H1 (cell line): ENCODE measurements around the gene ARHGEF4. TPM values are rescaled to one million over a fixed set of nuclear protein-coding genes. Genes with fewer than 3 reads are reported as not detected.

Experiments
- EP300 ChIP-seq, 2 experiments: IDR thresholded peaks; 1 replicate in 1 of 2; 2 replicates in 1 of 2; pipeline ENCODE4 v1.6.1; 2011 to 2012; ENCODE audit warnings: low read depth in 2 of 2, low read length in 2 of 2, mild to moderate bottlenecking in 2 of 2, borderline replicate concordance in 1 of 2, inconsistent platforms in 1 of 2, moderate library complexity in 1 of 2
- JUND ChIP-seq: IDR thresholded peaks from 2 replicates; pipeline ENCODE4 v1.6.1; 2011; ENCODE audit warnings: mild to moderate bottlenecking, improper control_type of control experiment, low read length
- PHF8 ChIP-seq: fragments of 200-600 bp; sonication (generic); conservative IDR thresholded peaks from 2 replicates; pipeline ENCODE4 v1.7.1; 2012; ENCODE audit warnings: low read depth, mild to moderate bottlenecking, inconsistent platforms, low read length, moderate library complexity
- RXRA ChIP-seq: IDR thresholded peaks from 2 replicates; pipeline ENCODE4 v1.6.1; 2011; ENCODE audit warnings: low read depth, mild to moderate bottlenecking, low read length, moderate library complexity; ENCODE audit not compliant: insufficient read depth
- SIN3A ChIP-seq, 2 experiments: IDR thresholded peaks in 1 of 2; conservative IDR thresholded peaks in 1 of 2; 2 replicates each; pipeline ENCODE4 v1.6.1; 2011 to 2012; ENCODE audit warnings: low read length in 2 of 2, improper control_type of control experiment in 1 of 2, low read depth in 1 of 2, mild to moderate bottlenecking in 1 of 2
- TAF7 ChIP-seq: optimal IDR thresholded peaks from 2 replicates; pipeline ENCODE3; 2011; ENCODE audit warnings: low read depth, mild to moderate bottlenecking, inconsistent platforms, low read length, moderate library complexity, borderline replicate concordance
- polyA plus RNA-seq, 7 experiments: library from polyadenylated mRNA; depleted of rRNA in 3 of 7; stranded (reverse) in 5 of 7; unstranded in 2 of 7; fragments of >200 nt in 5 of 7; fragments of 200-250 nt in 2 of 7; gene quantifications; 1 replicate in 5 of 7; 2 replicates in 1 of 7; 4 replicates in 1 of 7; pipeline versions ENCODE4 v1.2.1 to v1.2.3, GENCODE V29; 2011 to 2013; ENCODE audit warnings: missing spikeins in 2 of 7, mixed read lengths in 2 of 7
- total RNA-seq: library from RNA; stranded (reverse); fragmentation: NEBNext Ultra II Directional; extraction: Animal tissue kit (Norgen Biotek cat#: 25700); gene quantifications from 2 replicates; pipeline ENCODE4 v1.2.1, GENCODE V29; 2021
- TF ChIP-seq, protein P1 (sequence below): IDR thresholded peaks from 2 replicates; pipeline ENCODE4 v1.6.1; 2011; ENCODE audit warnings: low read depth, mild to moderate bottlenecking, low read length; ENCODE audit not compliant: insufficient read depth

Gene ARHGEF4
- total and polyA plus RNA-seq, 2 of the 8 experiments (the other 6 are each of a cell fraction or from before 2014, with no cell fraction given), result 10.6 to 14.6 TPM

DNA sequence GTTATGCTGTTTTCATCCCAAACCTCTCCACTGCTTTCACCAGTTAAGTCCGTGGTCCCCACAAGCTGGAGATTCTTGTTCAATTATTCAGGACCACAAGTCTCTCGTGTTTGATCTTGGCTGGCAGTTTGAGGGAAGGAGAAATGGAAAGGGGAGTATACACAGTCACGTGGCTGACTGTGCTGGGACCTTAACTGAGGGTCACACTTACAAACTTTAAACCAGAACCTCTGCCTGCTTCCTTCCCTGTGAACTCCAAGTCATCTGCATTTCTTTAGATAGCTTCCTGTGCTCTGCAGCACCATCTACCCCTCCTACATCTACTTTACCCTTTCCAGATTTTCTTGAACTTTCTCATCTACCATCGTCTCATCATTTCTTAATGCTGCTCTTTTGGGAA lies 91.7 kb downstream of the ARHGEF4 start (continued):
- TF ChIP-seq EP300 (IDR thresholded peaks at IDR 0.05; ENCODE audit: borderline replicate concordance in 1 of 2, low read depth in 2 of 2, low read length in 2 of 2) (no peak), RXRA (no peak), PHF8 (no peak), JUND (no peak), TAF7 (no peak), SIN3A (conservative IDR thresholded peaks at IDR 0.05 in 1 of 2, IDR thresholded peaks at IDR 0.05 in 1 of 2; ENCODE audit: low read depth in 1 of 2, low read length in 2 of 2) (no peak)
- TF ChIP-seq, protein P1, sequence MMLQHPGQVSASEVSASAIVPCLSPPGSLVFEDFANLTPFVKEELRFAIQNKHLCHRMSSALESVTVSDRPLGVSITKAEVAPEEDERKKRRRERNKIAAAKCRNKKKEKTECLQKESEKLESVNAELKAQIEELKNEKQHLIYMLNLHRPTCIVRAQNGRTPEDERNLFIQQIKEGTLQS, result no peak
